ENCODE data around the gene MDC1. TPM values are rescaled to one million over a fixed set of nuclear protein-coding genes. Genes with fewer than 3 reads are reported as not detected.

Gene MDC1
- total and polyA plus RNA-seq, 2 of the 13 experiments (the other 11 are each of a cell fraction or from before 2014, with no cell fraction given) = 8.4 to 14.0 TPM

- TF ChIP-seq ZGPAT (CRISPR knock-in tag; IDR thresholded peaks at IDR 0.05) (peak; percentile 91), RBM39 (IDR thresholded peaks at IDR 0.05; ENCODE audit: low read depth, low read length, poor library complexity, severe bottlenecking) (no peak), ZNF616 (CRISPR knock-in tag; IDR thresholded peaks at IDR 0.05; ENCODE audit: low read depth) (no peak), ISL2 (CRISPR knock-in tag; IDR thresholded peaks at IDR 0.05) (peak; percentile 90), SMAD9 (CRISPR knock-in tag; IDR thresholded peaks at IDR 0.05) (no peak), RNF219 (CRISPR knock-in tag; IDR thresholded peaks at IDR 0.05) (peak; percentile 55; the same call in 1 of the 2 replicates), GTF3A (CRISPR knock-in tag; conservative IDR thresholded peaks at IDR 0.05) (no peak), ZBTB42 (CRISPR knock-in tag; IDR thresholded peaks at IDR 0.05) (no peak), ZNF354B (CRISPR knock-in tag; IDR thresholded peaks at IDR 0.05) (no peak; the same call in 1 of the 2 replicates), SP5 (CRISPR knock-in tag; IDR thresholded peaks at IDR 0.05; ENCODE audit: borderline replicate concordance, low read depth) (peak; percentile 94), FOXA3 (CRISPR knock-in tag; IDR thresholded peaks at IDR 0.05) (peak; percentile 95), HNF1A (IDR thresholded peaks at IDR 0.05; ENCODE audit: low read depth) (peak; percentile 99), HNF1A (CRISPR knock-in tag; IDR thresholded peaks at IDR 0.05; ENCODE audit: borderline replicate concordance) (peak; percentile 99), SIN3B (IDR thresholded peaks at IDR 0.05; ENCODE audit: low read length) (0 out of 2 replicates have a peak, but pooled peaks have one; percentile 23), USF2 (IDR thresholded peaks at IDR 0.05; ENCODE audit: low read depth, low read length) (no peak), USF2 (CRISPR knock-in tag; IDR thresholded peaks at IDR 0.05; ENCODE audit: borderline replicate concordance) (no peak), ZNF619 (CRISPR knock-in tag; IDR thresholded peaks at IDR 0.05) (0 out of 2 replicates have a peak, but pooled peaks have one; percentile 13), E2F1 (CRISPR knock-in tag; IDR thresholded peaks at IDR 0.05) (no peak)
Measured at GRCh38 chr6:30763618-30764489, 46.8 kb upstream of the MDC1 start (continued).

Measured in HepG2 (cell line).